HS-27A (cell line): ENCODE data around the gene C6orf47.

Experiments
- DNase-seq: peaks from one replicate; pipeline ENCODE4 v3.0.0-alpha.2; 2012; ENCODE audit warnings: low read depth, missing footprints

Gene C6orf47

DNA sequence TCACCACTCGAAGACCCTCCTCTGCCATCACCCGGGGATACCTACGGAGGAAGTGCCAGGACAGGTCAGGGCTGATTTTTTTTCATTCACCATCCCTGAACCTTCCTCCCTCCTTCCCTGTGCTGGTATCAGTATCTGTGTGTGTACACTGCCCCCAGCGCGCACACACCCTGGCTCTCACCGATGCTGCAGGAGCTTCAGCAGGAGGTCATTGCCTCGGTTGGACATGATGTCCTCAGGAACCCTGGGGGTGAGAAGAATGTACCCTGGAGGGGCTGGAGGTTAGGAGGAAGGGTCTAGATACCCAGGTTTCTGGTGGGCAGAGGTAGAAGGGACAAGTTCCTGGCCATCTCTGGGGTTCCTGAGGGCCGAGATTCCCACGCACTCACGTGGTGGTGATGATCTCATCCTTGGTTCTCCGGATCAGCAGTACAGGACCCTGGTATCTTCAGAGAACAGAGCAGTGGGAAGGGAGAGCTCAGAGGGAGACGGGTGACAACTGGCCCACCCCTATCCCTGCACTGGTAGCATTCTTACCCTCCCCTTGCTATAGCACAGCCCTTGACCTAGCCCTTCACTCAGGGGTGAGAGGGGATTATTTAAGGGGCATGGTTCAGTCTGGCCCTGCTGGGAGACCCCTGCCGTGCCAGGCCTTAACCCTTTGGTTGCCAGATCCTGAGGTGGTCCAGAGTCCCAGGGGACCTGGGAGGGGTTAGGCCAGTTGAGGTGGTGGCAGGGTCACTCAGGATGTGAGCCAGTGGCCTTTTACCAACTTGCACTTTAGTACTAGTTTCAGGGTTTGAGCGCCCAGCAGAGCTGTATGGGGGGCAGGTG is 27.5 kb upstream of the C6orf47 start:
- DNase-seq, result no peak

DNA sequence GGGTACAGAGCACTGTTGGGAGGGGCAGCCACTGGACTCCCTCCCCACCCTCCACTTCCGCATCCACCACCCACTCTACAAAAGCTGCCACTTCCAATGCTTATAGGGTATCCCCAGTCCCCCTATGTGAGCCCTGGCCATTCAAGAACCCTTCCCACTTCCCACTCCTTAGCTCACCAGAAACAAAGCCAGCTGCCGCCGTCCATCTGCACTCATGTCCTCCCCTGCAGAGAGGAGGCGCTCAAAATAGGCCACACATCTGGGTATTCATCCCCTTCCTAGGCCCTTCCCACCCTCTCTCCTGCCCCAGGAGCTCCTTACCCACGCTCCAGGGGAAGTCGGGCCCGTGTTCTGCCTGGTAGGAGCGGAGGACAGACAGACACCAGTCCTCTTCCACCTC is 26.7 kb upstream of the C6orf47 start:
- DNase-seq, result no peak

DNA sequence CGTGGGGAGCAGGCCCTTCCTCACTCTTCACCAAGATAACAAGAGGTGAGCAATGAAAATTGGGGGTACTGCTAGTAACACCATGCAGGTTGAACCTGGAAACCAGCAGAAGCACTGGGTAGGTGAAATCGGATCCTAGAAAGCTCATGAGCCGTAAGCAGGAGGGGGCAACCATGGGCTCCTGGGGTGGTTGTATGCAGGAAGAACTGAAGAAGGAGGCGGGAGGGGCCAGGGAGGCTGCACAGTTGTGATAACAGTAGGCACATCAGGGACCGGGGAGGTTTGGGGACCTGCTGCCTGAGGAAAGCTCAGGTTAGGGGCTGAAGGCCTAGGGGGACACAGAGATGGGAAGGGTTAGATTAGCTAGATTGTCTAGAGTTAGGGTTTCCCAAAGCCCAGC is 25.9 kb upstream of the C6orf47 start:
- no peak for DNase-seq

DNA sequence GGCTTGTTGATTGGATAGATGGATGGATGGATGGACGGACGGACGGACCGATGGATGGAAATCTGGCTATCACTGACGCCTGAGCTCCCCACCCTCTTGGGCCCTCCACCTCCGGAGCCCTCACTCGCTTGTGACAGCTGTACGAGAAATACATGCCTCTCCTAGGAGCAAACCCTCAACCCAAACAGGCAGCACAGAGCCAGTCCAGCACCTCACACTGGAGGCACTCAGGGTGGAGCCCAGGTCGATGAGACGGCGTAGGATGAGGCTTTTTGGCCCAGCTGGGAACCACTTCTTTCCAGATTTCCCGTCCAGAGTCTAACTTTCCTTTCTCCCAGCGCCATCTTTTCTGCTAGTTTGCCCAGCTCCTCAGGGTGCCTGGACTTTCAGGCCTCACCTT is 23.0 kb upstream of the C6orf47 start:
- DNase-seq, result no peak

DNA sequence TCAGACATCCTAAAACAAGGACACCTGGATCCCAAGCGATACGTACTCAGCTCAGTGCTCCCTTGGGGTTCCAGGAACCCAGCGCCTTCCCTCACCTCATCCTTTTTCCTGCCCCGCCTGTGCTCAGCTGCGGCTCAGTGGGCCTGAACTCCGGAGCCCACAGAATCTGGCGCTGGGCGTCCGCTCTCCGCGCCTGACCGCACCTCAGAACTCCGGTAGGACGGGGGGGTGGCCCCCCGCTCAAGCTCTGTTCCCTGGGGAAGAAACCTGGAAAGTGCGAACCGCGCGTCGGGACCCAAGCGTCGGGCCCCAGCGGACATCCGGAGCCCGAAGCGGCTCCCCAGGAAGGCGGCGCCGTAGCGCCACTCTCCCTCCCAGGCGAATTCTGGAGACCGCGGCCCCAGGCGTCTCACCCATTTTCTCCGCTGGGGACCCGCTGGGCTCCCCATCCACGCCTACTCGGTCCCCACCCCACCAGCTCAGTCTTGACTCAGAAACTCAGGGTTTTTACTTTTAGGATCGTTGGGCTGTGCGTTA is 20.6 kb upstream of the C6orf47 start:
- no peak for DNase-seq

DNA sequence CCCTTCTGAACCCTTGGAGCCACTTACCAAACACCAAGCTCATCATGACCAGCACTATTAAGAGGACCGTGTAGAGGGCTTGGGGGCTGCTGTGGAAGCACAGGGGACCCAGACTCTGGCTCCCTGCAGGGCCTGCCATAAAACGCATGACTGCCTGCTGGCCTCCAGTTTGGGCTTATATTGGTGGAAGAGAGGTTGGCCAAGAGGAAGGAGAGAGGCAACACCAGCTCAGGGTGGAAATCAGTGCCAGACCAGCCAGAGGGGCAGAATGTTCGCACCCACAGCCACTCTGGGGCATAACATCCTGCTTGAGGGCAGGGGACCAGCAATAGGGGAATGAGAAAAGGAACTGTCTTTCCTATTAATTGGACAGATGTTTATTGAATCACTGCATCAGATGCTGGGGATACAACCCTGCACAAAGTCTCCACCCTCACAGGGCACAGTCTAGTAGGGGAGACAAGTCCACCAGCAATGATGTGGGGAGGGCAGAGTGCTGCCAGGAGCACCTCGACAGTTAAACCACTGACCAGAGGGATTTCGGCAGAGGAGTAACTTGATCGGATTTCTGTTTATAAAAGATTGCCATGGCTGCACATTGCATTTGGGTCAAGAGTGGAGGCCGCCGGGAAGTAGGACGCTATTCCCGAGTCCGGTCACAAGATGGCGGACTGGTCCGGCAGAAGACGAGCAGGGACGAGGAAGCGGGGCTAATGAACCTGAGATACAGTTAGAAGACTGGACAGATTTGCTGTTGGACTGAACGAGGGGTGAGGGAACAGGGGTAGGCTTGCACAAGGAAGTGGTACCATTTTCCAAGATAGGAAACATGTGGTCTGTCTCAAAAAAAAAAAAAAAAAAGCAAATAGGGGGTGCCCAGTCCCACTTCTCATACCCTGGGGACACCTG is 19.9 kb upstream of the C6orf47 start, which contains the start of gene LY6G5C:
TSS of gene LY6G5C (minus strand) at position 842 of the 909 bp plus-strand sequence. CDS start at position 148, 694 bp downstream.
- DNase-seq, result peak; percentile 69

DNA sequence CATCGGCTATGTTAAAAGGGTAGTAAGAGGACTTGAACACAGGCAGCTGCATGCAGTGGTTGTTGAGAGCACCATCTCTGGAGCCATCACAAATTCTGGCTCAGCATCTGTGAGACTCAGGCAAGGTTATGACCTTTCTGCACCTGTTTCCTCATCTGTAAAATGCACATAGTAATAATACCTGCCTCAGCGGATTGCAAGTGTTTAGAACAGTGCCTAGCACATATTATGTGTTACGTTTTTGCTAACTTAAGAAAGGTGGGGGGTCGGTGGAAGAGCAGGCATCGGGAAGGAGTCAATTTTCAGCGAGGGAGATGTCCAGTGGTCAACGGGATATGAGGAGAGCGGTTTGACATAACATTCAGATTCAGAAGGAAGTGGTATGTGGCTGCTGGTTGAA is 17.4 kb upstream of the C6orf47 start:
- DNase-seq, result no peak

DNA sequence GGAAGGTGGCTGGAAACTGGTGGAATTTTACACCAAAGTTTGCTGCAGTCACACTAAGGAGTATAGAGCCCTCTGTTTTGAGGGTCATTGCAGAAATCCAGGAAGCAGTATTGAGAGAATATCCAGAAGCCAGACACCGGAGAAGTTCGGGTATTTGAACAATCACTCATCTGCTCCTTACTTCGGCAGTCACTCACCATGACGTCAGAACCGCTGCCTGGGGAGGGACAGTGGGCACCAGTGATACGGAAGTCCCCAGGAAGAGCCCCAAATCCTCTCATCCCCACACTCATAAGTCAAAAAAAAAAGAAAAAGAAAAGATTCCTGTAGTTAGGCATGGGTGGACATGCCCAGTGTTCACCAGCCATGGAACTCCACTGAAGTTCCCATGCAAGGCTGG is 16.3 kb upstream of the C6orf47 start:
- no peak for DNase-seq

DNA sequence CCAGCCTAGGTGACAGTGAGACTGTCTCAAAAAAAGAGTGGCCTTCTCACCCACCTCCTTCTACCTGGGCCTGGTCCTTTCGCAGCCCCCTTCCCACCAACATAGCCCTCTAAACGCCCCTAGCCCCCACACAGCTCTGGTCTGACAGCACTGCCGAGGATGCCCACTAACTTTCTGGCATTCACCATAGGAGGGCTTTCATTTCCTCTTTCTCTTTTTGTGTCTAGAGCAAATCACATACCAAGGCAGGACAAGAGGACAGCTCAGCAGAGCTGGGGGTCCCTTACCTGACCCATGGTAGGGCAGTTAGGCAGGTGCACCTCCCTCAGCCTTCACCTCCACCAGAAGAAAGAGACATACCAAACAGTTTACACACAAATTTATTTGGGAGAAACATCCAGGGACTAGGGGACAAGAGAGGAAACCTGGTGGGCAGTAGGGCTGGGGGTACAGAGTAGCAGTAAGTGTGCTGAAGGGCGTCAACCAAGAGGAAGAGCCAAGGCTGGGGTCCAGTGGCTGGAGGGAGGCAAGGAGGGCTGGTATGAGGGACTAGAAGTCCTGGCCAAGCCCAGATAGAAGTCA is 15.8 kb upstream of the C6orf47 start:
- no peak for DNase-seq

DNA sequence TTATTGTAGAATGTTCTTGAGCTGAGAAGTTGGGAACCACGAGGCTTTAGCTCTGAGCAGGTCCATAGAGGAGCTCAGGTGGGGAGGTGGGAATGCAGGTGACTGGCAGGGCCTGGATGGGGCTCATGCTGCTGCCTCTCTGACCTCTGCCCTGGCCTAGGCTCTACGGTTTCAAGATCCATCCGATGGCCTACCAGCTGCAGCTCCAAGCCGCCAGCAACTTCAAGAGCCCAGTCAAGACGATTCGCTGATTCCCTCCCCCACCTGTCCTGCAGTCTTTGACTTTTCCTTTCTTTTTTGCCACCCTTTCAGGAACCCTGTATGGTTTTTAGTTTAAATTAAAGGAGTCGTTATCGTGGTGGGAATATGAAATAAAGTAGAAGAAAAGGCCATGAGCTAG is 9.1 kb upstream of the C6orf47 start, which contains the start of gene LY6G5B:
TSS of gene LY6G5B (plus strand) at position 301 of the 400 bp plus-strand sequence. CDS start 975 bp downstream, outside the sequence.
- no peak for DNase-seq

DNA sequence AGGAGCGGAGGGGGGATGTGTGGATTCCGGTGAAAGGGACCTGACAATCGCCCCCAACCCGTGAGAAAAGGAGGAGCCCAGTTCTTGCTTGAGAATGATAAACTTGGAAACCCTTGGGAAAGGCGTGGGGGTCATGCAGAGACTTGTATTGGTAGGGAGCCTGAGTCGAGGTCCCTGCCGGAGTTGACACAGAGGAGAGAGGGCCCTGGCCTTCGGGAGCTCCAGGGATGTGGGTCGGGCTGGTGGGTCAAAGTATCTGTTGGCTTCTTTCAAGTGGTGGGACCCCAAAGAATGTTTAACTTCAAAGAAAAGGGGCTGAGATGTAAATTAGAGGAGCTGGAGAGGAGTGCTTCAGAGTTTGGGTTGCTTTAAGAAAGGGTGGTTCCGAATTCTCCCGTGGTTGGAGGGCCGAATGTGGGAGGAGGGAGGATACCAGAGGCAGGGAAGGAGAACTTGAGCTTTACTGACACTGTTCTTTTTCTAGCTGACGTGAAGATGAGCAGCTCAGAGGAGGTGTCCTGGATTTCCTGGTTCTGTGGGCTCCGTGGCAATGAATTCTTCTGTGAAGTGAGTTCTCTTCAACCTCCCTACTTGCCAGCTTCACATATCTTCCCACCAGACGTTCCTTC is 5.9 kb upstream of the C6orf47 start:
- no peak for DNase-seq

DNA sequence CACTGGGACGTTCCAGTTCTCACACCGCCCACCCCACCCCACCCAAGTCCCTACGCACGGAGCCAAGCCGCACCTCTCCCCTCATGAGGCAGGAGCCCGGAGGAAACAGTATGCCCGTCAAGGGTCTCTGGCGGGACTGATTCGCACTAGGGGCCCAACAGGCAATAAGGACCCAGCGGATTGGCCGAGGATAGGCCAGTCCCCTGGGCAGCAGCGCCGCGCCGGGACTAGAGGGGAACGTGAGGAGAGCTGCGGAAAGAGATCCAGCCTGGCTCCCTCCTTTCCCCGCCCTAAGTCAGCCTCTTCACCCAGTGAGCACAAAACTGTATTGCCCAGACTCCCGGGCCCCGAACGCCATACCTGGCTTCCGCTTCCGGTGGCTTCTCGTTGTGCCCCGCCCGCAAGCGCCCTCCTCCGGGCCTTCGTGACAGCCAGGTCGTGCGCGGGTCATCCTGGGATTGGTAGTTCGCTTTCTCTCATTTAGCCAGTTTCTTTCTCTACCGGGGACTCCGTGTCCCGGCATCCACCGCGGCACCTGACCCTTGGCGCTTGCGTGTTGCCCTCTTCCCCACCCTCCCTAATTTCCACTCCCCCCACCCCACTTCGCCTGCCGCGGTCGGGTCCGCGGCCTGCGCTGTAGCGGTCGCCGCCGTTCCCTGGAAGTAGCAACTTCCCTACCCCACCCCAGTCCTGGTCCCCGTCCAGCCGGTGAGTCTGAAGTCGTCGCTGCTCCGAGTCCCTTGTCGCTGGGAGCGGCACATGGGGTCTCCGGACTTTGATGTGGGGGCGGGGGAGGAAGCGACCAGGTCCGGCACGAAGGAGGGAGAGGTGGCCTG is 5.1 kb upstream of the C6orf47 start, which contains the start of gene CSNK2B:
TSS of gene CSNK2B (plus strand) at position 580 of the 836 bp plus-strand sequence. CDS start 752 bp downstream, outside the sequence.
- peak; percentile 95 for DNase-seq

DNA sequence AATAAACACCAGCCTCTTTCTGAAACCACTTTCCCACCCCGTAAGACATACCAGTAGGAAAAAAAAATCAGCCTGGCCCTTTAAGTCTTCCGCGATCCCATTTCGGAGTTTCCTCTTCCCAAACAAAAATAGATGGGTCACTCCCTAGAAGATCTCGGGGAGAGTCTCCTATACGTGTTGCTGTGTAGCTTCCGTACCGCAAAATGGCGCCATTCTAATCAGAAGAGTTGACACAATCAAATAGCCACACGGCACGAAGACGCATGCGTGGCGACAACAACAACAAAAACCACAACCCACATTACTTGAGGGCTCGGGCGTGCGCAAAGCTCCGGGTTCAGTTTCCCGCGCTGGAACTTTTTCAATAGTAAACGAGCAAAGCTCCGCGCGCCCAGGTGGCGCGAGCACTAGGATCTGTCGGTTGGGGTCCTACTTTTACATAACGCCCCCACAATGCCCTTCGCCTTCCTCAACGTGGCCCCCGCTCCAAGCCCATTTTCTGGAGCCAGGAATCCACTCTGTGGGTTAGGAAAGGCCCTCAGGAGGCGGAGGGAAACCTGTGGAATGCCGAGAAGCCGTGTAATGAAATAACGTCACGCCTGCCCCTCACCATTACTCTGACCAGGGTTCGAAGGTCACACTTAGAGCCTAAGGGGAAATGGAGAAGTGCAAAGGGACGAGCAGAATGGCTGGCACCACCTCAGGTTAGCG is 4.4 kb upstream of the C6orf47 start, which contains the start of gene GPANK1:
TSS of gene GPANK1 (minus strand) at position 208 of the 711 bp plus-strand sequence. CDS start 519 bp downstream, outside the sequence.
- DNase-seq, result peak; percentile 94

DNA sequence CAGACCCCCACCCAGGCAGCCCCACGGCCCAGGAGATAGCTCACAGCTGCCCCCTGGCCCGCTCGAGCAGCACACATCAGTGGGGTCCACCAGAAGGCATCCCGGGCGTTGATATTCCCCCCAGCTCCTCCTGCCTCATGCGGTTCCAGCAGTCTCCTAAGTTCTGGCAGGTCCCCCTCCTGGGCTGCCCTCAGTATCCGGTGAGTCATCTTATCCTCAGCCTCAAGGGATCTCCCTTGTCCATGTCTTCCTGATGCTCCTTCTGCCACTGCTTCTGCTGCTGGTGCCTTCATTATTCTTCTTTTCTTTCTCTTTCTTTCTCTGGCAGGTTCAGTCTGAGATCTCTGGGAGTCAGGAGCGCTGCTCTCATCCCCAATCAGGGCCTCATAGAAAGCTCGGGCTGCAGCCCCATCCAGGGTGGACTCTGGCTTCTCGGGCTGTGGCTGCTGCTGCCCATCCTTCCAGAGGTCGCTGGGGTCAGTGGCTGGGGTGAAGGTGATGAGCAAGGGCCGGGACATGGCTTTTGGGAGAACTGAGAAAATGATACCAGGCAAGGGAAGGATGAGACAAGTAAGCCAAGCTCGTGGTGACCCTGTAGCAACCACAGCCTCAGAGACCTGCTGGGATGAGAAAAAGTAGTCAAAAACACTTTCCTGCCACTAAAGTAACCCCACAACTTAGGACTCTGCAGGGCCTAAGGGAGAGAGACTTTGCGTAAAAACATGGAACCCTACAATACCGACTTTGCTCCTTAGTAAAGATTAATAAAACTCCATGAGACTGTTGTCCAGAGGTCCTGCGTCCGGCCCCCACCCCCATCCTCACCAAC is 3.6 kb upstream of the C6orf47 start:
- no peak for DNase-seq

DNA sequence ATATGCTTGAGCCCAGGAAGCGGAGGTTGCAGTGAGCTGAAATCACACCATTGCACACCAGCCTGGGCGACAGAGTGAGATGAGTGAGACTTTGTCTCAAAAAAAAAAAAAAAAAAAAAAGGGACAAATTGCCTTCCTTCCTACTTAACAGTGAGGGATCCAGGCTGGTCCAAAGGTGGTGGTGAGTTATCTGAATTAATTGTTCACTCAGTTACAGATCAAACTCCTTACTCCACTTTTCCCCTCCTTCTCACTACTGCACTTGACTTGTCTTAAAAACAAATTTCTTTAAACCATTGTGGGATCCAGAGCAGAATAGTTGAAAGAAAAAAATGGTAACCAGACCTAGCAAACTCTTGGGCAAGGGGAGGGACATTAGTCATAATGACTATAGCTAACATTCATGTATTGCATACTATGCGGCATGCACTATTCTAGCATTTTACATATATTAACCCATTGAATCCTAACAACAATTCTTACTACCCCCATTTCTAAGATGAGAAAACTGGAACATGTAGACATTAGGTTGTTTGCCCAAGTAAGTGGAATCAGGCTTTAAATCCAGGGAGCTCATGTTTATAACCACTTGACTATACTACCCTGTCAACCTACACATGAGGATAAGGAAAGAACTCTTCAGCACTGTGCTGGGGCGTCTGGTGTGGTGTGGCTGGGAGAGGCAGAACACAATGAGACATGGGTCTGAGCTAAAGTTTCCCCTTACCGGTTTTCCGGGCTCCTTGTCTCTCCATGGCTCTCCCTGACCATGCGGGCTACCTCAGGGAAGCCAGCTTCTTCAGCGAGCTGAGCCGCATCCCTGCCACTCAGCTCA is 2.8 kb upstream of the C6orf47 start:
- no peak for DNase-seq

DNA sequence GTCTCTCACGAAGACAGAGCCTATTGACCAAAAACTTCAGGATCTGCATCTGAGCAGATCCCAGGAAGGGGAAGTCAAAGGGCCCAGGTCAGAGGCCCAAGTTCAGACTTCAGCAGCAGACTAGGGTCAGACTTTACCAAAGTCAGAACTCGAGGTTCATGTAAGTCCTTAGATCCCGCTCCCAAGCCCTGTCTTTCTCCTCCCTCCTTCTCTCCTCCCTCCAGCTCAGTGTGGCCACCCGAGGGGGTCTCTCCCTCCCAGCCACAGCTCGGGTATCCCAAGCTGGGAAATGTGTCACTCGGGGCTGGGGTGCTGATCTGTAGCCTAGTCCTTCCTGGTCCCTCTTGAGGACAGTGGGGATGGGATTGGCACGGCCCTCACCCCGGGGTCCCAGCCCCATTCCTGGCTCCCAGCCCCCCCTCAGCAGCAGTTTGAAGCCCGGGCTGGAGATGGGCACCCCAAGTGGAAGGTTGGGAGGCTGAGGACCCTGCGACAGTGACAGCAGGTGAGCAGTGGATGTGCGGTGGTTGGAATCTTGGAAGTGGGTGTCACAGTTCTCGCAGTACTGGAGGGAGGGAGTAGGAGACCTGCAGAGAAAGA is 1.6 kb upstream of the C6orf47 start:
- no peak for DNase-seq
